GOT3 (cell line): ENCODE measurements around the gene ORC6.
"Not testable (repeated sequence)": the region's sequence is repeated elsewhere in the genome, so short reads cannot be mapped to it uniquely, and the experiment has no call there.

Source experiments
- DNase-seq: peaks from one replicate; lab custom pipeline; 2025; ENCODE audit warnings: mixed read lengths; lab: John Stamatoyannopoulos, UW

Gene ORC6, protein sequence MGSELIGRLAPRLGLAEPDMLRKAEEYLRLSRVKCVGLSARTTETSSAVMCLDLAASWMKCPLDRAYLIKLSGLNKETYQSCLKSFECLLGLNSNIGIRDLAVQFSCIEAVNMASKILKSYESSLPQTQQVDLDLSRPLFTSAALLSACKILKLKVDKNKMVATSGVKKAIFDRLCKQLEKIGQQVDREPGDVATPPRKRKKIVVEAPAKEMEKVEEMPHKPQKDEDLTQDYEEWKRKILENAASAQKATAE

GRCh38 chr16:46689365-46690280 is at the start of gene ORC6:
ORC6 (plus strand) TSS chr16:46689659; CDS start chr16:46689706, 47 bp downstream.
- DNase-seq: peak; percentile 99

DNA sequence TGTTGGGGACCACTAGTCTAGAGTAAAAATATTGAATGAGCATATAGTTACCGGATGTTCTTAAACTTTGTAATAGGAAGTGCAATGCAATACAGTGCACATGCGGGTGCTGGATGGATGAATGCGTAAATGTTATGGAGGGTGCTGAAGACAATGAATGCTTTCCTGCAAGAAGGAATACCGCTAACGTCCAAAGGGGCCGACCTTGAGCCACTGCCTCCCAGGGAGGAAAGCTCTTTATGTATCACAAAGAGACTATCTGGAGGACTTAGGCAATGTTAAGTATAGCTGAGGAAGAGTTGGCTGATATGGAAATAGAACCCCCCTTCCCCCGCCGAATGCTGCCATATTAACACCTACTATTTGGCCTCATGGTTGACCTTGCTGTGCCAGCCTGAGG is 40.8 kb upstream of the ORC6 start:
- no peak for DNase-seq

GRCh38 chr16:46649588-46650253 is 39.7 kb upstream of the ORC6 start:
- DNase-seq: peak; percentile 28

DNA sequence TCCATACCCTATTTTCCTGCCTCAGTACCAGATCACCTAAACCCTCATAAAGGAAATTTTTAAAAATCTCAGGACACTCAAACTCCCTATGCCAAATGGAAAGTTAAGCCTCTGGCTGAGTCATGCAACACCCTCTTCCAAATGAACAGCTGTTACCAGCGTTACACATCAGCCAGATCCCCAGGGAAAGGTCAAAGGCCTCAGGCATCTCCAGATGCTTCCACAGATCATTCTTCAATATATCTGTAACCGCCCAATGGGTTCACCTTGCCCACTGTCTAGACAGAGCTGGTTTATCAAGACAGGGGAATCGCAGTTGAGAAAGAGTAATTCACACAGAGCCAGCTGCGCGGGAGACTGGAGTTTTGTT is 39.2 kb upstream of the ORC6 start:
- DNase-seq: no peak

DNA sequence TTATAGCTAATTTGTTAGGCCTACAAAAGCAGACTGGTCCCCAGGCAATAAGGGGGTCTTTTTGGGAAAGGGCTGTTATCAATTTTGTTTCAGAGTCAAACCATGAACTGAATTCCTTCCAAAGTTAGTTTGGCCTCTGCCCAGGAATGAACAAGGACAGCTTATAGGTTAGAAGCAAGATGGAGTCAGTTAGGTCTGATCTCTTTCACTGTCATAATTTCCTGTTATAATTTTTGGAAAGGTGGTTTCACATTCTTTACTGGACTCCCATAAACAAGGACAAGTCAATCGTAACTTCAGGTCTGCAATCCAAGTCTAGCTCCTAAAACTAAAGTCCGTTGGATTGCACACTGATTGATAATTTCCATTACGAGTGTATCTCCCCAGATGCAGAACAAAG is 38.2 kb upstream of the ORC6 start:
- no peak for DNase-seq

GRCh38 chr16:46658925-46659324 is 30.5 kb upstream of the ORC6 start:
- no peak for DNase-seq

- no peak for DNase-seq
Observed at GRCh38 chr16:46662123-46662522, 27.3 kb upstream of the ORC6 start.

DNA sequence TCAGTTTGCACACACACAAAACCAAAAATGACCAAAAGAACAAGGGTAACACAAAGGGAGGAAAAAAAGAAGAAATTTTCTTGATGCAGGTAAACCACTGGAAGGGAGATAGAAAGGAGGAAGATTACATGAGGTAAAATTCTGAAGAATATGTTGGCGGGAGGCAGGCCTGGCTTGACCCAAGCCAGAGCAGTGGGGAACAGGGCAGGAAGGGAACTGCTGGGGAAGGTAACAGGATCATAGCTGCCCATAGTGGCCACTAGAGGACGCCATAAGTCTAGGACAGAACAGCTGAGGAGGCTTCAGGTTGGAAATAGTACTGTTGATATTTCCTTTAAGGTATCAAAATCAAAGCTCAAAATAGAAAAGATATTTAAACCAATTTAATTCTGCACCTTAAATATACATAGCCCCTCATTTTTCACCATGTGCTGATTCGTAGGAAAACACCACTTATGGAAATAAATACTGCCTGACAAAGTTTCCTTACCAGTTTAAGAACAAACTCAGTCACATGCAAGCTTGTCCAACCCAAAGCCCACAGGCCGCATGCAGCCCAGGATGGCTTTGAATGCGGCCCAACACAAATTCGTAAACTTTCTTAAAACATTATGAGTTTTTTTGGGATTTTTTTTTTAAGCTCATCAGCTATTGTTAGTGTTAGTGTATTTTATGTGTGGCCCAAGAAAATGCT is 16.0 kb upstream of the ORC6 start:
- no peak for DNase-seq

DNA sequence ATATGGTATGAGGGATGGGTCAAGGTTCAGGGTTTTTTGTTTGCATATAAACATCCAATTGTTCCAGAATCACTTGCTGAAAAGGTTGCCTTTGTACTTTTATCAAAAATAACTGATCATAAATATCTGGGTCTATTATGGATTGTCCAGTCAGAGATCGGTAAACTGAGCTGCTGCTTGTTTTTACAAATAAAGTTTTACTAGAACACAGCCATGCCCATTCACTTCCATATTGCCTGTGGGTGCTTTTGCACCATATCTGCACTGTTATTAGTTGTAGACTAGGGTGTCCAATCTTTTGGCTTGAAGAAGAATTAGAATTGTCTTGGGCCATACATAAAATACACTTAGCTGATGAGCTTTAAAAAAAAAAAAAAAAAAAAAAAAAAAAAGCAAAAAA is 11.5 kb upstream of the ORC6 start:
- DNase-seq: not testable (repeated sequence)

GRCh38 chr16:46681867-46682266 is 7.6 kb upstream of the ORC6 start:
- DNase-seq: not testable (repeated sequence)

DNA sequence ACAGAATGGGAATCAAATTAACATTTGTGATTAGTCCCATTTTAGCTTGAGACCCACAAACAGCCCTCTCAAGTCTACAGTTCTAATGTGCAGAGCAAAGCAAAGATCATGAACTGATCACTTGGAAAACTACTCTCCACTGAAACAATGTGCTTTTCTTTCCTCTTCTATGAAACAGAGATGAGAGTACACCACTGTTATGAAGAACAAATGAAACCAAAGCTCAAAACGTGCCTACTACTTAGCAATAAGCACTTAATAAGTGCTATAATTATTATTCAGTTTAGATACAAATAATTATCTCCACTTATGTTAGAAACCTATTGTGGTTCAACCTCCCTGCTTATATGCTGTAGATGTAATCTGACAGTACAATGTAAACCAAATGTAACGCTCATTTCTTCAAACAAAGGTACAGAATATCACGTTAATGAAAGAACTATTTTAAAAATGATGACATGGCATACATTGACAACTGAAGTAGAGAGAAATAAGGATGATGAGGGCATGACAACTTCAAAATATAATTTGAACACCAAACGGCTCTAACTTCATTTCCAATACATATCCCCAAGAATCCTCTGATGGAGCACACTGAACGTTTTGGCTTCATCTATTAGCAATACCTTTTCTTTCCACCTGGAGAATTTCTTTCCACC is 2.5 kb upstream of the ORC6 start:
- no peak for DNase-seq

DNA sequence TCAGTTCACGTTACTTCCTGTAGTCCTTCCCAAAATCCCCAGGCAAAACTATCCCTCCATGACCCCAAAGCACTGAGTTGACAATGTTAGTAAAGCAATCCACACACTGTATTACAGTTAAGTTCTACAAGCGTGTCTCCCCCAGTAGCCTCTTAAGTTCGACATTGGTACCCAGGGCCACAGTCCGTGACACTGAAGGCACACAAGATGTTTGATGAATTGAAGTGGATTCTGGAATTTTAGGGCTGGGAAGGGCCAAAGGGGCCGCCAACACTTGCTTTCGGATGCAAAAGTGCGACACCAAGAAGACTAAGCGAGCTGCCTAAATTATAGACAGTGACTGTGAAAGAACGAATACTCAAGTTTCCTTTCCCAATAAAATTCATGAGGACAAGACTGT is 2.0 kb upstream of the ORC6 start:
- DNase-seq: no peak

DNA sequence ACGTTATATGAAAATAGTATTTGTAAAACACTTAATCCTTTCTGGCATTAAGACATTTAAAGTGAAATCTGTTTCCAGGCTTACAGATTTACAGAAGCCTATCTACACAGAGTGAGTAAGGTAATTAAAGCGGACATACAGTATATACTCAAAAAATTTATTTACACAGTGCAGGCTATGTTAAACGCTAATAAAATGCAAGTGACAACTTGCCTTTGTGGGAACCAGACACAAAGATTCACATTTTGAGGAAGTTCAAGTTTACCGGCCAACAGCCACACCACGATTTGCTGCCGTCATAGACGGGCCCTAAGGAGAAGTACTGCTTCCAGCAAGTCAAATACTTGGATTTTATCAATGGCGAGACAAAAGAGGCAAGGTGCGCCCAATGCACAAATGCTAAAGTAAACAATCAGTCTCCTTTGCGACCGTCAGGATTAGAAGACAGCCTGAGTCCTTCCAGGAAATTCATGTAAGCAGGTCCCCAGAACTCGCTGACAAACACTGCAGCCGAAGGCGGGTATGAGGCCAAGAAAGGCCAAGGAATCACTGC is 1.3 kb upstream of the ORC6 start:
- no peak for DNase-seq

DNA sequence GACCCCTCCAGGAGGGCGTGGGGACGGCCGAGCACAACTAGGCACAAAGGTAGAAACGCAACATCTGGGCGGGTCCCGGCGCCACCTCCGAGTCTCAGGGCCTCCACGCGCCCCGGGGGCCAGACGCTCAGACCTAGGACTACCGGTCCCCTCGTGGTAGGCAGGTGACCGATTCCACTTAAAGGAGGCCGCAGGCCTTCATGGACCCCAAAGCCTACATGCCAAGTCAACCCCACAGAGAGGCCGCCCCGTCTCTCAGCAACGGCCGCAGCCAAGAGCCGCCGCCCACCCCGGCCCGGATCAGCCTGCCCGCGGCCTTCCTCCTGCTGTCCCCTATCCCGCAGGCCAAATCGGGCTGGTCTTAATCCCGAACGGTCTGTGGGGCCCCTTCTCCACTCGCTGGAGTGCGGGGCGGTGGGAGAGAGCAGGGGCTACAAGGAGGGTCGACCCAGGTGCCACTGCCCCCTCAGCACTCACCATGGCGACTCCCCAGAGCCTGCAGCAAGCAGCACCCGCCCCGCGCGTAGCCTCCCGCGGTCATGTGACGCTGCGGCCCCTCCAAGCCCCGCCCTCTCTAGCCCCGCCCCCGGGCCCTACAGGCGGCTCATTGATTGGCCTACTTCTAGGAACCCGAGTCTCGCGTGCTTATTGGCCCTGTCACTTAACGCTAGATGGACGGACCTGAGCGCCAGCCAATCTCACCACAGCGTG is 650 bp upstream of the ORC6 start, which contains the start of gene VPS35:
Gene VPS35, minus strand, starts transcription at position 525 of the 711 bp plus-strand sequence. Its CDS starts 45 bp downstream, at position 480.
- DNase-seq: peak; percentile 99

GRCh38 chr16:46690281-46691178 is 1.1 kb downstream of the ORC6 start:
- no peak for DNase-seq

DNA sequence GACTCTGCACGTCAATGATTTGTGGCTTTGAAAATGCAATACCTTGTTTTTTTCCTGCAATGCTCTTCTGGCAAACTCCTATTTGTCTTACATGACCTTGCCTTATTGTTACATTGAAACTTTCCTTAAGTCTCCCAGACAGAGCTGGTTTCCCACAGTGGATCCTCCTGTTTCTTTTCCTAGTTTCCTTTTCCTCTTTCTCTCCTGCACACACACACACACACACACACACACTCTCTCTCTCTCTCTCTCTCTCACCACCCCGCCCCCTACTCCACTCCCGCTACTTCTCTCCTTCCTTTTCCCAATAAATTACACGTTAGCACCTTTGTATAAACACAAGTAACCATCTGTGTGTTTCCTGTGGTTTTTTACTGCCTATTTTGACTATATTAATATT is 2.3 kb downstream of the ORC6 start:
- DNase-seq: no peak

- no peak for DNase-seq
Observed at GRCh38 chr16:46693598-46693997, 4.1 kb downstream of the ORC6 start.

DNA sequence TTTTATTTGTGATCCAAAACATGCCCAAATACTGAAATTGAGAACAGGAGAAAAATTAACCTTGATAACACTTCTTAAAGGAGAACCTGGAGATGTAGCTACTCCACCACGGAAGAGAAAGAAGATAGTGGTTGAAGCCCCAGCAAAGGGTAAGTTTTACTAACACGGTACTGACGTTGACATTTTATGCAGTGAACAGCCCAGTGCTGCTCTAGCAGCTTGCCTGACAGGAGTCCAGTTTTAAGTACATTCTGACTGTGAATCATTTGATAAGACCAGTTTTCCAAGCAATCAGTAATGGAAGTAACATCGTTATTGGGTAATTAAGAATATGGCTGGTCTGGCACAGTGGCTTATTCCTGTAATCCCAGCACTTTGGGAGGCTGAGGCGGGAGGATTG is 6.5 kb downstream of the ORC6 start:
- DNase-seq: no peak

GRCh38 chr16:46696957-46697356 is 7.5 kb downstream of the ORC6 start:
- no peak for DNase-seq

DNA sequence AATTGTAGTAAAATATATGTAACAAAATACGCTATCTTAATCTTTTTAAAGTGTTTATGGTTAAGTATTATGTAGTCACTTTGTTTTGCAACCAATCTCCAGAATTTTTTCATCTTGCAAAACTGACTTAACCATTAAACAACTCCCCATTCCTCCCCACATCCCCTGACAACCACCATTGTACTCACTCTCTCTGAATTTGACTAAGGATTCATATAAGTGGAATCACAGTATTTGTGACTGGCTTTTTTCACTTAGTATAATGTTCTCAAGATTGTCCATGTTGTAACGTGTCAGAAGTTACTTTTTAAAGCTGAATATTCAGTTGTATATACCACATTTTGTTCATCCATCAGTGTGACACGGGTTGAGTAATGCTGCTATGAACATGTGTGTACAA is 10.6 kb downstream of the ORC6 start:
- no peak for DNase-seq
